Neural cell (in vitro differentiated cells): ENCODE results near the gene OTUD5.

Experiments used
- EP300 ChIP-seq: fragments of 450-650 bp; conservative IDR thresholded peaks from 2 replicates; pipeline ENCODE4 v1.6.1; 2014; ENCODE audit warnings: antibody characterized with exemption, mild to moderate bottlenecking, moderate library complexity; ENCODE audit not compliant: poor library complexity, severe bottlenecking
- TF ChIP-seq, protein P1 (sequence below): fragments of 450-650 bp; IDR thresholded peaks from 2 replicates; pipeline ENCODE4 v1.5.1; 2014; ENCODE audit warnings: antibody characterized with exemption, mild to moderate bottlenecking, moderate library complexity; ENCODE audit not compliant: poor library complexity, severe bottlenecking

DNA sequence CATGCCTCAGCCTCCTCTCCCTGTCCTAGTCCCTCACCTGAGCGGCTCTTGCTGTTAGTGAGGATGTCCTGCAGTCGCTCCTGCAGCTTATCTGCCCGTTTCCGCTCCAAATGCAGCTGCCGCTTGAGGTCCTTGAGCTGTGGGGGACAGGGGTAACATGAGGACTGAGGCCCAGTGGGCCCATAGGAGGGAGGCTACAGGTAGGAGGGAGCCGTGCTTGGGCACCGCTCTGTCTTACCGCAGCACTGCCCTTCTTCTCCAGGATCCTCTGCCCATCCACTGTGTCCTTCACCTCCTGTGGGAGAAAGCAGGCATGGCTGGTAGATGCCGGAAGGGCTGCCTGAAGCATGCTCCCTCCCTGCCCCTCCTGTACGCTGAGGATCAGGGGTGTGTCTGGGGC lies 23.8 kb upstream of the OTUD5 start:
- TF ChIP-seq, protein P1, sequence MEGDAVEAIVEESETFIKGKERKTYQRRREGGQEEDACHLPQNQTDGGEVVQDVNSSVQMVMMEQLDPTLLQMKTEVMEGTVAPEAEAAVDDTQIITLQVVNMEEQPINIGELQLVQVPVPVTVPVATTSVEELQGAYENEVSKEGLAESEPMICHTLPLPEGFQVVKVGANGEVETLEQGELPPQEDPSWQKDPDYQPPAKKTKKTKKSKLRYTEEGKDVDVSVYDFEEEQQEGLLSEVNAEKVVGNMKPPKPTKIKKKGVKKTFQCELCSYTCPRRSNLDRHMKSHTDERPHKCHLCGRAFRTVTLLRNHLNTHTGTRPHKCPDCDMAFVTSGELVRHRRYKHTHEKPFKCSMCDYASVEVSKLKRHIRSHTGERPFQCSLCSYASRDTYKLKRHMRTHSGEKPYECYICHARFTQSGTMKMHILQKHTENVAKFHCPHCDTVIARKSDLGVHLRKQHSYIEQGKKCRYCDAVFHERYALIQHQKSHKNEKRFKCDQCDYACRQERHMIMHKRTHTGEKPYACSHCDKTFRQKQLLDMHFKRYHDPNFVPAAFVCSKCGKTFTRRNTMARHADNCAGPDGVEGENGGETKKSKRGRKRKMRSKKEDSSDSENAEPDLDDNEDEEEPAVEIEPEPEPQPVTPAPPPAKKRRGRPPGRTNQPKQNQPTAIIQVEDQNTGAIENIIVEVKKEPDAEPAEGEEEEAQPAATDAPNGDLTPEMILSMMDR: no peak
- TF ChIP-seq EP300: no peak
